IPS-15b (cell line): Measurements from ENCODE around the gene TRIM62.

ENCODE experiments used
- H3K27me3 ChIP-seq: one replicate; pipeline ENCODE4 v1.6.1; 2013; ENCODE audit warnings: low read length; ENCODE audit not compliant: control insufficient read depth, insufficient read depth
- H3K36me3 ChIP-seq: one replicate; pipeline ENCODE4 v1.6.1; 2013; ENCODE audit warnings: low read length; ENCODE audit not compliant: control insufficient read depth, insufficient read depth
- H3K4me1 ChIP-seq: one replicate; pipeline ENCODE4 v1.6.1; 2013; ENCODE audit warnings: mild to moderate bottlenecking, low read length; ENCODE audit not compliant: control insufficient read depth, insufficient read depth
- H3K4me3 ChIP-seq: one replicate; pipeline ENCODE4 v1.5.1; 2013; ENCODE audit warnings: low read depth, low read length
- H3K9ac ChIP-seq: one replicate; pipeline ENCODE4 v1.6.1; 2013; ENCODE audit warnings: low read depth, mild to moderate bottlenecking, low read length
- H3K9me3 ChIP-seq: one replicate; pipeline ENCODE4 v1.6.1; 2013; ENCODE audit warnings: mild to moderate bottlenecking, low read length; ENCODE audit not compliant: control insufficient read depth, insufficient read depth

TRIM62 gene

GRCh38 chr1:33152685-33153432, 29.0 kb downstream of the TRIM62 start:
- no peaks in the 10 kb centered on the region for H3K9me3 ChIP-seq
- peaks cover 2% of the 10 kb centered on the region for H3K36me3 ChIP-seq
- H3K9ac ChIP-seq, result no peak overlapping the region
- H3K4me3 ChIP-seq, result no peak overlapping the region
- no peaks in the 10 kb centered on the region for H3K27me3 ChIP-seq
- H3K4me1 ChIP-seq, result peaks cover 17% of the 10 kb centered on the region

GRCh38 chr1:33151116-33151515, 30.7 kb downstream of the TRIM62 start:
- no peak overlapping the region for H3K4me3 ChIP-seq
- H3K9me3 ChIP-seq, result no peaks in the 10 kb centered on the region
- H3K27me3 ChIP-seq, result no peaks in the 10 kb centered on the region
- H3K4me1 ChIP-seq, result peaks cover 17% of the 10 kb centered on the region
- H3K9ac ChIP-seq, result no peak overlapping the region
- peaks cover 6% of the 10 kb centered on the region for H3K36me3 ChIP-seq

GRCh38 chr1:33150522-33150921, 31.3 kb downstream of the TRIM62 start:
- Histone ChIP-seq H3K4me1 (peaks cover 17% of the 10 kb centered on the region), H3K4me3 (no peak overlapping the region)

GRCh38 chr1:33149453-33150190, 32.2 kb downstream of the TRIM62 start:
- Histone ChIP-seq H3K4me3 (no peak overlapping the region), H3K36me3 (peaks cover 4% of the 10 kb centered on the region), H3K9me3 (no peaks in the 10 kb centered on the region), H3K9ac (no peak overlapping the region), H3K27me3 (no peaks in the 10 kb centered on the region), H3K4me1 (peaks cover 17% of the 10 kb centered on the region)

More at GRCh38 chr1:33150522-33150921, 31.3 kb downstream of the TRIM62 start:
- Histone ChIP-seq H3K36me3 (peaks cover 6% of the 10 kb centered on the region), H3K9ac (no peak overlapping the region), H3K9me3 (no peaks in the 10 kb centered on the region), H3K27me3 (no peaks in the 10 kb centered on the region)

GRCh38 chr1:33148615-33149014, 33.2 kb downstream of the TRIM62 start:
- no peaks in the 10 kb centered on the region for H3K9me3 ChIP-seq
- no peak overlapping the region for H3K9ac ChIP-seq
- no peak overlapping the region for H3K4me3 ChIP-seq

GRCh38 chr1:33147997-33148314, 33.9 kb downstream of the TRIM62 start:
- Histone ChIP-seq H3K4me1 (peaks cover 9% of the 10 kb centered on the region), H3K36me3 (peaks cover 4% of the 10 kb centered on the region), H3K27me3 (no peaks in the 10 kb centered on the region), H3K9ac (no peak overlapping the region), H3K4me3 (no peak overlapping the region), H3K9me3 (no peaks in the 10 kb centered on the region)

More at GRCh38 chr1:33148615-33149014, 33.2 kb downstream of the TRIM62 start:
- H3K36me3 ChIP-seq, result peaks cover 4% of the 10 kb centered on the region
- no peaks in the 10 kb centered on the region for H3K27me3 ChIP-seq
- peaks cover 15% of the 10 kb centered on the region for H3K4me1 ChIP-seq

- Histone ChIP-seq H3K4me3 (no peak overlapping the region), H3K9me3 (no peaks in the 10 kb centered on the region), H3K36me3 (peaks cover 4% of the 10 kb centered on the region), H3K27me3 (no peaks in the 10 kb centered on the region), H3K4me1 (peaks cover 6% of the 10 kb centered on the region), H3K9ac (no peak overlapping the region)
Measured at GRCh38 chr1:33147275-33147996, 34.4 kb downstream of the TRIM62 start.

- Histone ChIP-seq H3K9ac (no peak overlapping the region), H3K4me1 (peaks cover under 1% of the 10 kb centered on the region), H3K9me3 (no peaks in the 10 kb centered on the region)
Measured at GRCh38 chr1:33146003-33146402, 35.8 kb downstream of the TRIM62 start.

GRCh38 chr1:33143698-33144097, 38.1 kb downstream of the TRIM62 start:
- Histone ChIP-seq H3K9me3 (no peaks in the 10 kb centered on the region), H3K36me3 (peaks cover 4% of the 10 kb centered on the region), H3K27me3 (no peaks in the 10 kb centered on the region), H3K9ac (no peak overlapping the region), H3K4me1 (peaks cover 9% of the 10 kb centered on the region), H3K4me3 (no peak overlapping the region)

More at GRCh38 chr1:33146003-33146402, 35.8 kb downstream of the TRIM62 start:
- Histone ChIP-seq H3K36me3 (peaks cover 4% of the 10 kb centered on the region), H3K4me3 (no peak overlapping the region), H3K27me3 (no peaks in the 10 kb centered on the region)

- Histone ChIP-seq H3K9ac (no peak overlapping the region), H3K9me3 (no peaks in the 10 kb centered on the region), H3K36me3 (peaks cover 4% of the 10 kb centered on the region), H3K4me1 (peaks cover 12% of the 10 kb centered on the region), H3K4me3 (no peak overlapping the region), H3K27me3 (no peaks in the 10 kb centered on the region)
Measured at GRCh38 chr1:33143176-33143575, 38.7 kb downstream of the TRIM62 start.

- H3K4me3 ChIP-seq, result no peak overlapping the region
- no peaks in the 10 kb centered on the region for H3K9me3 ChIP-seq
- H3K4me1 ChIP-seq, result peaks cover 15% of the 10 kb centered on the region
- H3K9ac ChIP-seq, result no peak overlapping the region
- H3K27me3 ChIP-seq, result no peaks in the 10 kb centered on the region
- H3K36me3 ChIP-seq, result peaks cover 4% of the 10 kb centered on the region
Measured at GRCh38 chr1:33142483-33143064, 39.3 kb downstream of the TRIM62 start.
